Muscle of arm (tissue), 12 donors: Measurements from ENCODE around the gene TXNRD1. TPM values are rescaled to one million over a fixed set of nuclear protein-coding genes. Genes with fewer than 3 reads are reported as not detected.

Source experiments
- DNase-seq: peaks from one replicate; pipeline ENCODE4 v3.0.0-alpha.2; 2013
- polyA plus RNA-seq, 12 donors: library from polyadenylated mRNA; unstranded; fragments of 120-200 nt; gene quantifications; one replicate each; pipeline ENCODE4 v1.2.1, GENCODE V29; 2013; ENCODE audit not compliant: insufficient read length in 12 of 12

TXNRD1 gene
- polyA plus RNA-seq, 12 donors, result 35.8 to 46.6 (median 40.5) TPM; not detected in 1

GRCh38 chr12:104297477-104298113 lies 82.0 kb downstream of the TXNRD1 start:
- DNase-seq, result no peak

- no peak for DNase-seq
These were observed 84.4 kb downstream of the TXNRD1 start for GRCh38 chr12:104299842-104300481.

- peak; percentile 89 for DNase-seq
These were observed 88.1 kb downstream of the TXNRD1 start, which contains the start of gene EID3 for GRCh38 chr12:104303538-104304151. Gene EID3, plus strand, starts transcription at chr12:104303739. Its CDS starts 196 bp downstream, at chr12:104303935.

DNA sequence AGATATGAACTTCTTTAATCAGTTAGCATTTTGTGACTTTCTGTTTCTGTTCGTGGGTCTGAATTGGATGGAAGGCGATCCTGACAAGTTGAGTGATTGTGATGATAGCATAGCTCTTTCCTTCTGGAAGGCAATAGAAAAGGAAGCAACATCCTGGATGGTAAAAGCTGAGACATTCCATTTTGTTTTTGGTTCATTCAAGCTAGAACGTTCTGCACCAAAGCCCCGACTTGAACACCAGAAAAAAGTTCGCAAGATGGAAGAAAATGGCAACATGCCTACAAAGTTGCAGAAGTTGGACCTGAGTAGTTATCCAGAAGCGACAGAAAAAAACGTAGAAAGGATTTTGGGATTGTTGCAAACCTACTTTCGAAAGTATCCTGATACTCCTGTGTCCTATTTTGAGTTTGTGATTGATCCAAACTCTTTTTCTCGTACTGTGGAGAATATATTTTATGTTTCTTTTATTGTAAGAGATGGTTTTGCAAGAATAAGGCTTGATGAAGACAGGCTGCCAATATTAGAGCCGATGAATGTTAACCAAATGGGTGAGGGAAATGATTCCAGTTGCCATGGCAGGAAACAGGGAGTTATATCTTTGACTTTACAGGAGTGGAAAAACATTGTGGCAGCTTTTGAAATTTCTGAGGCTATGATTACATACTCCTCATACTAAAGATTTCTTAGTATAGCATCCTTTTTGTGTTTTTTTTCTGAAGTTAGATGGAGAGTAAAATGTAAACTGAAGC lies 88.9 kb downstream of the TXNRD1 start:
- no peak for DNase-seq

DNA sequence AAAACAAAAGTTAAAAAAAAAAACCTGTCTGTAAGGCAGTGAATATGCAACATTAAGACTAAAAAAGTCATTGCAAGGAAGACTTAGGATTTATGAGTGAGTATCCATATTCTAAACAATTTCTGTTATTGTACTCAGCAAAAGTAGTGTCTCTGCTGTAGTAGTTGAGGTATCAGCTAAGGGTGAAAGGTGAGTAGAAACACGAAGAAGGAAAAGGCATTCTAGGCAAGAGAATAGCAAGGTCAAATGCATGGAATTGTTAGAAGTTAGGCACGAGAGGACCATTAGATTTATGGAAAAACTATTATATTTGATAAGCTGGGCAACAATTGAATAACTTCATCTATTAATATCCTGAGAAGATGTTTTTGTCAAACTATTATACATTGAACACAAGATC lies 89.8 kb downstream of the TXNRD1 start:
- DNase-seq, result no peak

GRCh38 chr12:104306376-104306775 lies 90.8 kb downstream of the TXNRD1 start:
- no peak for DNase-seq

DNA sequence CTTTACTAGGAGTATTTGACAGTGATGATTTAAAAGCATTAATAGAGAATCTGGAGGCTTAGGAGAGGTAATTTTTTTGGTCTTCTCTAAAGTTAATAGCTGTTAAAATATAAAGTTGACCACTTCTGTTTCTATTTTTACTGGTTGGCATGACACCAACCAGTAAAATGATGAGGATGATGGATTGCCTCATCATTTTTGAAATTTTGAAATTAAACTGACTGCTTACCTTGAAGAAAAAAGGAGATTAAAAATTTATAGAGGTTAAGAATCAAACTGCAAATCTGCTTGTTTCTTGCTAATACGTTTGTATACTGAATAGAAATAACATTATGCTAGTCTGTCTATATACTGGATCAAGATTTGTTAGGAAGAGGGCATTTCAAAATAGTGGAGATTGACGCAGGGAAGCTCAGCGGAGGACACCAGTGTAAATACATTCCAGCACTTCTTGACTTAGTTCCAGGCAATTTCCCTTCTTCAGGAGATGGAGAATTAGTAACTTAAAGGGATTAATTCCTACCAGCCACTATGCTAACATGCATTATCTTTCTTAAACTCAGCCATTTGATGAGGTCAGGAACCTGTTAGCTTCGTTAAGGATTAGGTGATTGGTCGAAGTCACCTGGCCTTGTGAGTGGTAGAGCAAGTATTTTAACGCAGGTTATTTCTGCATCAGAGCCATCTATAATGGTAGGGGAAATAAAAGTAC lies 91.5 kb downstream of the TXNRD1 start:
- no peak for DNase-seq

DNA sequence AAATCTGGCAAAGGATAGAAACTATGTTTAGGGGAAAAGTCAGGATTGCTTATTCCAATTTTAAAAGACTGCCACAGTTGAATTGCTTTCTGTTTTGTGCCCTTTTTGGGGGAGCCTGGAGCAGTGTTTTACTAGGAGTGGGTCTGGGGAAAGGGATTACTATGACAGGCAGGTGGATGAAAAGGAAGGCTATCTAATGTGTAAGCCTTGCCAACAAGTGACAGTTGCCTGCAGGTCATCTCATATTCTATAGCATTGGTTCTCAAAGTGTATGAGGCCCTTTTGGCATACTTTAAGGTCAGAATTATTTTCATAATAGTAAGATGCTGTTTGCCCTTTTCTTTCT lies 92.0 kb downstream of the TXNRD1 start:
- DNase-seq, result no peak

DNA sequence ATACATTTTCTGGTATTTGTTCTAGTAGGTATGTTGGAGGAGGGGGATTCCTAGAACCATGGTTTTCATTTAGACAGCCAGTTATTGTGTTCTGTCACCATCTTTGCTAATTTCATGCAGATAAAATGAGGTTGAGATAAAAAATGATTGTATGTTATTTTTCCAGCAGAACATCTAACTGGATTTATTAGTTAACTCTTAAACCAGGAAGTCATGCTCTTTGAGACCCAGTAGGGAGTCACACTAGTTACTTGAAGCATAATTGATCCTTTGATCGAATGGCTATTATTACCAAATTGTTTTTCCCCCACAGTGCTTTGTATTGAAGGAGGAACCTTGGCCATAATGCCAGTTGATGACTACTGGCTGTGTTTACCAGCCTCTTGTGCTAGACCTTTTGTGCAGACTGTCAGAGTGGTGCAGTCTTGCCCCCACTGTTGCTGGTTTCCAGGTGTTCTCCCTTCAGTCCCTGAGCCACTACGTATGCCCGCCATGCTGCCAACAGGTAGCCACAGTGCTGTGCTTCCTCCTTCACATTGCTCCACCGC lies 93.9 kb downstream of the TXNRD1 start:
- DNase-seq, result no peak

DNA sequence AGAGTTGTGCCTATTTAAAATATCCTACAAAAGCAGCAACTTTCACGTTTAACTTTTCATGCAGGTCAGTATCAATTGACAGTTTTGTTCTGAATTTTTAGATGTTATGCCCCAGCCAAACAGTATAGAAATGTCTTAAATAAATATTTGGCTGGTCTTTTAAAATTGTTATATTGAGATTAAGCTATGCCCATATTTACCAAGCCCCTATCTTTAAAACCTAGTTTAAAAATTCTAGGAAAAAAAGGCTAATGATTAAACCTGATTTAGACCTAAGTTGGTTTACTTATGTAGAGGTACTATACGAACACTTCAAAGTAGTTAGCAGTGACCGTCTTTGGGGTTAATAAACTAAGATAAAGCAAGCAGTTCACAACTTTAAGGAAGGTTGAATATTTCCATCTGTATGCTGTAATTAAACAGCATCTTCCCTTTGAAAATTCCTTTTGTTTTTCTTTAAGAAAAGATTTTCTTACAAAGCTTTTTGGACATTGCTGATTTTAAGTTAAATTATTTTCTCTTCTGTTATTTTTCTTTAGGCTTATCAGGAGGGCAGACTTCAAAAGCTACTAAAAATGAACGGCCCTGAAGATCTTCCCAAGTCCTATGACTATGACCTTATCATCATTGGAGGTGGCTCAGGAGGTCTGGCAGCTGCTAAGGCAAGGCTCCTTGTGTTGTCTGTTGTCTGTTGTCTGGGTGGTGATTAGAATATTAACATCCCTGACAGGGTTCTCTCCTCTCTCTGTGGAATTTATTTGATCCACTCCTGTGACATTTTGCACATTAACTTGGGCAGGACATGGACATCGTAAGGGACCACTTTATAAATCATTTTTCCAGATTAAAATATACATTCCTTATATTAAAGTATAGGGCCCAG lies 95.4 kb downstream of the TXNRD1 start:
- DNase-seq, result no peak

DNA sequence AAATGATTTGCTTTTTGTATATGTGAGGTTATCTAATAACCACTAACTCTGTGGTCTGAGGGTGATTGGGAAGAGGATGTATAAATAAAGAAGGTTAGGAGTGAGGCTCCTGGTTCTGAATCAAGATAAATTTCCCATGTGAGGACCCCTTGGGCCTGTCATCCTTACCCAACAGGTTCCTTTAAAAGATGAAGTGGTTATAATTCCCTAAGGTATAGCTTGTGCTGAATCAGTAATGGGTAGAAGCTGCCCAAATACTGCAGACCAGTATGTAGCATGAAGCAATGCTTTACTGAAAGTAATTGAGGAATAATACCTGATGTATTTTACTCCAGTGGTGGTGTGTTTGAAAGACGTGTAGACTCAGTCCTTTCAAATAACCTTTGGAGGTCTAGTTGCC lies 96.6 kb downstream of the TXNRD1 start:
- DNase-seq, result no peak

DNA sequence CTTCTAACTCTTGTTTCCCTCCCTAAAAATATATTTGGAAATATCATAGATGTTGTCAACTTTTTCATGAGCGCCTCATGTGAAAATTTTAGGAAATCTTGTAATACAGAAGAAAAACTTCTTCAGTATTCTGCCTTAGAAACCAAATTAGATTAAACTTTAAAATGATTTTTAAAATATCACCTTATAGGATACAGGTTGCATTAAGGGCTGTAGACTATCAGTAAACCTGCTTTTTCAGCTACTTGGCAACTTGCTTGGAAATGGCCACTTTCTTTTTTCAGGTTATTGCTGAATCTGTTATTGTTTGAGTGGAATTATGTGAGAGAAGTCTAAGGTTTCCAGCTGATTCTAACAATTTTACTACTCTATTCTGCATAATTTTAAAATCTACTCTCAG lies 97.1 kb downstream of the TXNRD1 start:
- DNase-seq, result no peak

GRCh38 chr12:104313568-104314241 lies 98.1 kb downstream of the TXNRD1 start:
- DNase-seq, result no peak

GRCh38 chr12:104314242-104314614 lies 98.6 kb downstream of the TXNRD1 start:
- no peak for DNase-seq

DNA sequence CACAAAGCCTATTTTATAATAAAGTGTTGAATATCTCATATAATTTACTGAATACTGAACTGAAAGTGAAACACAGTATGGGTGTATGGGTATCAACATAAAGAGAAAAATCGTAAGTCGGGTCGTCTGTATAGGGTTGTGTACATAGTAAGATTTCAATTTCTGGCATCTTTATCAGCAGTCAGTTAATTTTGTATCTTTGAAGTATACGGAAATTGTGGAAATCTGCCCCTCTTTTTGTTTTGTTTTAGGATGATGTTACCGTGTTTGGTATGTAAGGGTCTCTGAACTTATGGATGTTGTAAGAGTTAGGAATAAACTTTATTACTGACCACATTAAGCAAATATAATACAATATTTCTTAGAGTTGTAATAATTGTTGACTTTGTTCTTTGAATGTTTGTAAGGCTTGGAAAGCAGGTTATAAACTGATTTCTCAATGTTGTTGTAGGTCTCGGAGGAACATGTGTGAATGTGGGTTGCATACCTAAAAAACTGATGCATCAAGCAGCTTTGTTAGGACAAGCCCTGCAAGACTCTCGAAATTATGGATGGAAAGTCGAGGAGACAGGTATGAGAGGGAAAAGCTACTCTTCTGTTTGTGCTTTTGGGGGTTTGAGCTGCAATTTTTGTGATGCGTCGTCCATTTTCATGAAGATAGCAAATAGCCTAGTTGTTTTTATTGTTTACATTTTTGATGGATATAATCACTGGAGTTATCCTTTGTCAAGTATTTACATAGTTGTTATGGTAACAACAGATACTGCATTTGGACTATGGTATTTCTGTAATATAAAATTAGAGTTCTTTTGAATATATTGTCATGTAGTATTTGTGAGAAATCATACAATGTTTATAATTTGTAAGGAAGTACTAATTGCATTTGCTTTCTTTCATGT lies 100.0 kb downstream of the TXNRD1 start:
- DNase-seq, result no peak

DNA sequence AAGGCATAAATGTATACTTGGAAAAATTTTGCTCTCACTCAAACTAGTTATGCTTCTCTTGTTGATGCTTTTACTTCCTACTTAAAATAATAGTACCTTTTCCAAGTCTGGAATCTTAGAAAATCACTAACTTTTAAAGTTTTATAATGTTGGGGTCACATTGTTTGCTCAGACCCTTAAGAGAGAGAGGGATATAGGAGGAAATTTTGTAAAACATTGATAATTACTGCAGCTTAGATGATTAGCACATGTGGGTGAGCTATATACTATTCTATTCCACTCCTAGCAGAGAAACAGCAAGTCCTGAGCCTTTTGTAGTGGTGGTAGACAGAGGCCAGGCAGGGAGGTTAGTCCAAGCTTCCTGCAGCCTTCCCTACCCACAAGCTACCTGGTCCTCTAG lies 101.4 kb downstream of the TXNRD1 start:
- DNase-seq, result no peak

GRCh38 chr12:104317538-104318210 lies 102.1 kb downstream of the TXNRD1 start:
- no peak for DNase-seq

DNA sequence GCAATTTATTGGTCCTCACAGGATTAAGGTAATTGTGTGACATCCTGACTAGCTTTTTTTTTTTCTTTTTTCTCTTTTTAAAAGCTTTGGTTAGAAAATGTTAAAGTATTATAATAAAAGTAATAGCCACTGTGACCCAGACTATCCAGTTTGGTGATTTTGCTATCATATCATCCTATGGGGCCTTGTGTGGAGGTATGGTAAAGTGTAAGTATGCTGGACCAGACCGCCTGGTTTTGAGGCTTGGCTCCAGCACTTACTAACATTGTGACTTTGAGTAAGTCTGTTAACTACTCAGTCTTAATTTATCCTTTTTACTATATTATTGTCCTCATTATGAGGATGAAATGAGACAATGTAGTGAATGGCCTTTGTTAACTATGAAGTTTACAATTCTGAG lies 103.4 kb downstream of the TXNRD1 start:
- no peak for DNase-seq
